GM21528 (cell line): ENCODE data around the gene ADM2.
"Not testable (repeated sequence)": the region's sequence is repeated elsewhere in the genome, so short reads cannot be mapped to it uniquely, and the experiment has no call there.

Source experiments
- ATAC-seq: cut with Tn5 transposase; IDR thresholded peaks from one replicate; pipeline ENCODE4 v1.9.1; 2021; ENCODE audit warnings: mild to moderate bottlenecking, moderate library complexity; ENCODE audit not compliant: unreplicated experiment, low FRiP score

ADM2 gene, protein sequence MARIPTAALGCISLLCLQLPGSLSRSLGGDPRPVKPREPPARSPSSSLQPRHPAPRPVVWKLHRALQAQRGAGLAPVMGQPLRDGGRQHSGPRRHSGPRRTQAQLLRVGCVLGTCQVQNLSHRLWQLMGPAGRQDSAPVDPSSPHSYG

DNA sequence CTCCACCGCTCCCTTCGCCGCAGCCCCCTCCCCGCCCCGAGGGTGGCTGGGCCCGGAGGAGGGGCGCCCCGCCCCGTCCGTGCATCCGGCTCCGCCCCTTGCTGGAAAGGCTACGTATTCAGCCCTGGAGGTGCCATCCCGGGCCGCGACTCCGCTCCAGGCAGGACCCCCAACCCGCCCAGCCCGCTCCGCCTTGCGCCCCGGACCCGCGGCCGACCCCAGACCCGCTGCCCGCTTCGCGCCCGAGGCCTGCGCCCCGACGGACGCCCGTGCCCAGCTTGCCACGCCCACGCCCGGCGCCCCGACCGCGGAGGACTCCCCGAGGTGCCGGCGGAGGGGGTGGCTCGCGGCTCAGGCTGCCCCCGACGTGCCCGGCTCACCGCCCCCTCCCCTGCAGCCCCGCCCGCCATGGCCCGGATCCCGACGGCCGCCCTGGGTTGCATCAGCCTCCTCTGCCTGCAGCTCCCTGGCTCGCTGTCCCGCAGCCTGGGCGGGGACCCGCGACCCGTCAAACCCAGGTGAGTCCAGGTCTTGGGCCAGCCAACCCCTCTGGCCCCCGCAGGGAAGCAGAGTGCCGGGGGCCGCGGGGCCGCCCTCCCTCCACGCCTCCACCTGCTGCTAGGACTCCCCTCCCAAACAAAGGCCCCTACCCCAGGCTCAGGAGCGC lies at the start of gene ADM2:
Gene ADM2 (plus strand): TSS at position 104 of the 667 bp plus-strand sequence. CDS start 305 bp downstream, at position 409.
- no peak for ATAC-seq

- no peak for ATAC-seq
Measured at GRCh38 chr22:50432131-50432876, 49.0 kb upstream of the ADM2 start.

- not testable (repeated sequence) for ATAC-seq
Measured at GRCh38 chr22:50432877-50433510, 48.3 kb upstream of the ADM2 start.

DNA sequence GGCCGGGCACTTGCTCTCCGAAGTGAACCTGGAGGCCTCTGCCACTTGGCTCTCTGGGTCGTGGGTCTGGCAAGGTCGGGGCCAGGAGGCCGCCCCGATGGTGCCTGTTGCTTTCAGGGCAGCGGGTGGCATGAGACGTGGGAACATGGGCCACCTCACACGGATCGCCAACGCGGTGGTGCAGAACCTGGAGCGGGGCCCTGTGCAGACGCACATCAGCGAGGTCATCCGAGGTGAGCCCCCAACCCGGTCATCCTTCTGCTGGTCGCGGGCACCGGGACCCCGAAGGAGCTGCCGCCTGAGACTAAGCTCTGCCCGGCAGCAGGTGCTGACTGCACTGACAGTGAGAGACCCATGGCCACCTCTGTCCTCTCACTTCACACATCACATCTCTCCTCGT lies 46.5 kb upstream of the ADM2 start:
- ATAC-seq, result no peak

GRCh38 chr22:50435291-50436014 lies 45.9 kb upstream of the ADM2 start:
- no peak for ATAC-seq

DNA sequence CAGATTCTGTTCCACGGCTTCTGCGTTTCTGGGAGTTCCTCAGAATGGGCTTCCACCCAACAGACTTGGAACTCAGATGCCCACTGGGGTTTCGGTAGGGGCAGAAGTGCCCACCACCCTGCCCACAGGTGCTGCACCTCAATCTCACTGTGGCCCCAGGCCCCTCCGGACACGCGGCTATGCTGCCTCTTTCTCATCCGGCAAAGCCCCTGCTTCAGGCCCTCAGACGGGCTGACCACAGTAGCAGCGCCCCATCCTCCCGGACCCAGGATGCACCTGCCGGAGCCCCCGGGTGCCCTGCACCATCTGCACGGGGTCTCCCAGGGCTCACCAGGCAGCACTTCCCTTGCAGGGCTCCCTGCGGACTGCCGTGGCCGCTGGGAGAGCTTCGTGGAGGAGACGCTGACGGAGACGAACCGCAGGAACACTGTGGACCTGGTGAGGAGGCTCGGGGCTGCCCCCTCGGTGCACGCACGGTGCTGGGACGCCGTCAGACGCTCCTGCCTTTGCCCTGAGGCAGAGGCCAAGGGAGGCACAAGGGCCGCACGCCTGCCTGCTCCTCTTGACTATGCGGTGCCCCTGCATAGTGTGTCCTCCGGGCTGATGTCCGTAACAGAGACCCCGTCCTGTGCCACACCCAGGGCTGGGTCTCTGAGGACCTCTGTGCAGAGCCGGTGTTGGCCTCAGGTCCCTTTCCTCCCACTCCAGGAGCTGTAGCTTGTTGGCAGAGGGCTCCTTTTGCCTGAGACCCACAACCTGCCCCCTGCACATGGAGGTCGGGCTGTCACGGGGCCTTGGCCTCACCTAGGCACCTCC lies 45.1 kb upstream of the ADM2 start:
- no peak for ATAC-seq

- ATAC-seq, result no peak
Measured at GRCh38 chr22:50436841-50437341, 44.5 kb upstream of the ADM2 start.

DNA sequence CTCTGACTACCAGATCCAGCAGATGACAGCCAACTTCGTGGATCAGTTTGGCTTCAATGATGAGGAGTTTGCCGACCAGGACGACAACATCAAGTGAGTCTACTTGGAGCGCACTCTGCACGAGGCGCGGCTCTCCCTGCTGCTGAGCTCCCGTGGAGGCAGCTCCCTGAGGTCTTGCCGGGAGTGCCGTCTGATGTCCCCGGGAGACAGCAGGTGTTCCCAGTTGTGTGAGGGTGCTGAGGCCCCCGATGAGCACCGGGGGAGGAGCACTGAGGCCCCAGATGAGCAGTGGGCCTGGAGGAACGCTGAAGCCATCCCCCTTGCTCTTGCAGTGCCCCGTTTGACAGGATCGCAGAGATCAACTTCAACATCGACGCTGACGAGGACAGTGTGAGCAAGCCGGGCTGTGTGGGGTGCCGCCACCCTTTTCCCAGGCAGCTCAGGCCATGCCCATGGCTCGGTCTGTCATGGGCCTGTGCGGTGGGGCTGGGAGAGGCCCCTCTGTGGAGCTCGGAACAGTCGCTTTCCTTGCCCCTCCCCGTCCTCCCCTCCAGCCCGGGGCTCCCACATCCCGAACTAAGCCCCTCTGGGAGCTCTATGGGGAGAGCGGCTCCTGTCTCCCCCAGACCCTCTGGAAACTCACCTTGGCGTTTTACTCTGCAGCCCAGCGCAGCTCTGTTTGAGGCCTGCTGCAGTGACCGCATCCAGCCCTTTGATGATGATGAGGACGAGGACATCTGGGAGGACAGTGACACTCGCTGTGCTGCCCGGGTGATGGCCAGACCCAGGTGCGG lies 43.6 kb upstream of the ADM2 start:
- ATAC-seq, result no peak

GRCh38 chr22:50438305-50439275 lies 42.8 kb upstream of the ADM2 start:
- ATAC-seq, result no peak

GRCh38 chr22:50439314-50439870 lies 42.0 kb upstream of the ADM2 start:
- no peak for ATAC-seq

- no peak for ATAC-seq
Measured at GRCh38 chr22:50439871-50440331, 41.4 kb upstream of the ADM2 start.

GRCh38 chr22:50440544-50441249 lies 40.6 kb upstream of the ADM2 start:
- ATAC-seq, result no peak

DNA sequence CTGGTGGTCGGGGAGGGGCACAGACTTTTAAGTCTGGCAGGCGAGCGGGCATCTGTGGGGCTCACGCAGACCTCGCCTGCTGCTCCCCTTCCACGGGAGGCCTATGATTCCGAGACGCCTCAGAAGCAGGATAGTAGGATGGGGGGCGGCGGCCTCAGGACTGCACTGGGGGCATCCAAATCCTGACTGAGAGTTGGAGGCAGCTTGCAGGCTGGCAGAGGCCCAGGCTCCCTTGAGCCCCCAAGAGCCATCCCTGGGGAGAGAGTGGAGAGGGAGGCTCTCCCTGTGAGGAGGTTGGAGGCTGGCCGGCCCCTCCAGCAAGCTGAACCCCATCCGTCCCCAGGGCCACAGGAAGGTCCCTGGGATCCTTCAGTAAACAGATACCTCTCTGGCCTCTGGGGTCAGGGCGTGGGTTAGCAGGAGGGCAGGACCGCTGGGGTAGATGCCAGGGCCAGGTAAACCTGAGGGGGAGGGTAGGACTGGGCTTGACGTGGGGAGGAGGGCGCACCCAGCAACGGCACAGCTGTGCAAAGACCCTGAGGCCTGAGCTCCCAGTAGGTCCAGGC lies 39.8 kb upstream of the ADM2 start:
- ATAC-seq, result no peak

GRCh38 chr22:50443197-50443596 lies 38.1 kb upstream of the ADM2 start:
- no peak for ATAC-seq

DNA sequence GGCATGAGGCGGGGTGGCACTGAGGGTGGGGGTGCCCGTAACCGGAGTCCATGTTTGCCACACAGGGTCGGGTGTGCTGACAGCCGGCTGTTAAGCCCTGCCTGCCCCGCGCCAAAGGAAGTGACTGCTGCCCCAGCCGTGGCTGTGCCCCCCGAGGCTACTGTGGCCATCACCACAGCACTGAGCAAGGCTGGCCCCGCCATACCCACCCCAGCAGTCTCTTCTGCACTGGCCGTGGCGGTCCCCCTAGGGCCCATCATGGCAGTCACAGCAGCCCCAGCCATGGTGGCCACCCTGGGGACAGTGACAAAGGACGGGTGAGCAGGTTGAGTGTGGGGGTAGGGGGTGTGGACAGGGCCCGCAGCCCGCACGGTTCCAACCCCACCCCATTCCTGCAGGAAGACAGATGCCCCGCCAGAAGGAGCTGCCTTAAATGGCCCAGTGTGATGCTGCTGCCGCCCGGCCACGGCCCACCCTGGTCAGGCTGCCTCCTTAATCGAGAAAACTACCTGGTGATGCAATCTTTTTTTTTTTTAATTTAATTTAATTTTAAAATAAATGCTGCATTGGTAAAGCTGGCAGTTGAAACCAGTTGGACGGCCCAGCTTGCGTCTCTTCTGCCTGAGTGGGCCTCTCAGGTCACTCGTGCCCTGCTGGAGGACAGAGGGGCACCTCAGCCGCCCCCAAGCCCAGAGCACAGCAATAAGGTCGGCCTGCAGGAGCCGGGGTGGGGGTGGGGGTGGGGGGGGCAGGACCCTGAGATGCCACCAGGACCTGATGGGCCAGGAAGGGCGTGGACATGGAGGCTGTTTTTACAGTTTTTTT lies 37.3 kb upstream of the ADM2 start:
- ATAC-seq, result no peak
